HG02759 (cell line): ENCODE results near the gene PCDHB16.
"Not testable (repeated sequence)": the region's sequence is repeated elsewhere in the genome, so short reads cannot be mapped to it uniquely, and the experiment has no call there.

Experiments used
- ATAC-seq: cut with Tn5 transposase; IDR thresholded peaks from one replicate; pipeline ENCODE4 v1.9.1; 2021; ENCODE audit warnings: mild to moderate bottlenecking, moderate library complexity; ENCODE audit not compliant: unreplicated experiment

Gene PCDHB16

GRCh38 chr5:141182248-141182647 lies at the start of gene PCDHB16:
Gene PCDHB16 (plus strand): TSS chr5:141182387. CDS start chr5:141182560, 173 bp downstream.
- no peak for ATAC-seq

- no peak for ATAC-seq
Observed at GRCh38 chr5:141135030-141135717, 47.0 kb upstream of the PCDHB16 start, which contains the start of gene PCDHB5. Gene PCDHB5 (plus strand): TSS chr5:141135206. CDS start chr5:141135435, 229 bp downstream.

GRCh38 chr5:141135718-141136266 lies 46.4 kb upstream of the PCDHB16 start:
- no peak for ATAC-seq

- ATAC-seq, result not testable (repeated sequence)
Observed at GRCh38 chr5:141137346-141137745, 44.8 kb upstream of the PCDHB16 start.

- ATAC-seq, result no peak
Observed at GRCh38 chr5:141149812-141150211, 32.4 kb upstream of the PCDHB16 start, which contains the start of gene PCDHB6. Gene PCDHB6 (plus strand): TSS chr5:141150057. CDS start chr5:141150258, 201 bp downstream.

- ATAC-seq, result no peak
Observed at GRCh38 chr5:141150224-141150992, 31.8 kb upstream of the PCDHB16 start.

GRCh38 chr5:141150993-141151325 lies 31.2 kb upstream of the PCDHB16 start:
- no peak for ATAC-seq

GRCh38 chr5:141151632-141152031 lies 30.6 kb upstream of the PCDHB16 start:
- not testable (repeated sequence) for ATAC-seq

- not testable (repeated sequence) for ATAC-seq
Observed at GRCh38 chr5:141152096-141152495, 30.1 kb upstream of the PCDHB16 start.

GRCh38 chr5:141155540-141156374 lies 26.4 kb upstream of the PCDHB16 start:
- ATAC-seq, result no peak

- ATAC-seq, result not testable (repeated sequence)
Observed at GRCh38 chr5:141157356-141157755, 24.8 kb upstream of the PCDHB16 start.

GRCh38 chr5:141157901-141158300 lies 24.3 kb upstream of the PCDHB16 start:
- not testable (repeated sequence) for ATAC-seq

GRCh38 chr5:141172381-141173204 lies 9.6 kb upstream of the PCDHB16 start, which contains the start of gene PCDHB7:
Gene PCDHB7 (plus strand): TSS chr5:141172644. CDS start chr5:141172836, 192 bp downstream.
- no peak for ATAC-seq

GRCh38 chr5:141174291-141175104 lies 7.7 kb upstream of the PCDHB16 start:
- not testable (repeated sequence) for ATAC-seq

GRCh38 chr5:141175933-141176332 lies 6.3 kb upstream of the PCDHB16 start:
- no peak for ATAC-seq

GRCh38 chr5:141177577-141178191 lies 4.5 kb upstream of the PCDHB16 start, which contains the start of gene PCDHB8:
Gene PCDHB8 (plus strand): TSS chr5:141177790. CDS start chr5:141178035, 245 bp downstream.
- ATAC-seq, result not testable (repeated sequence)

GRCh38 chr5:141179371-141179770 lies 2.8 kb upstream of the PCDHB16 start:
- ATAC-seq, result not testable (repeated sequence)

GRCh38 chr5:141179876-141180275 lies 2.3 kb upstream of the PCDHB16 start:
- not testable (repeated sequence) for ATAC-seq
